Karpas-422 (cell line): Measurements from ENCODE around the gene SLC49A4. TPM values are rescaled to one million over a fixed set of nuclear protein-coding genes. Genes with fewer than 3 reads are reported as not detected.
A peak's percentile ranks its signal among the peaks of the same experiment; 100 is the strongest.

Experiments
- DNase-seq: peaks from one replicate; pipeline ENCODE4 v3.0.0-alpha.2; 2015
- H2AFZ ChIP-seq: fragments of 200-600 bp; sonication (generic); 2 replicates; pipeline ENCODE4 v1.6.1; 2014; ENCODE audit warnings: antibody characterized with exemption, low read length, mixed read lengths
- H3K27ac ChIP-seq: fragments of 200-600 bp; sonication (generic); 2 replicates; pipeline ENCODE4 v1.5.1; 2014; ENCODE audit warnings: mild to moderate bottlenecking, low read length, moderate library complexity
- H3K27me3 ChIP-seq: fragments of 200-600 bp; sonication (generic); 2 replicates; pipeline ENCODE4 v1.6.1; 2014; ENCODE audit warnings: low read length, mixed read lengths
- H3K36me3 ChIP-seq: fragments of 200-600 bp; sonication (generic); 2 replicates; pipeline ENCODE4 v1.6.1; 2014; ENCODE audit warnings: low read length, mixed read lengths; ENCODE audit not compliant: insufficient read depth
- H3K4me1 ChIP-seq: fragments of 200-600 bp; sonication (generic); 2 replicates; pipeline ENCODE4 v1.6.1; 2014; ENCODE audit warnings: mild to moderate bottlenecking, low read length, mixed read lengths
- H3K4me2 ChIP-seq: fragments of 200-600 bp; sonication (generic); 2 replicates; pipeline ENCODE4 v1.6.1; 2014; ENCODE audit warnings: low read length, low read depth, mild to moderate bottlenecking; ENCODE audit not compliant: poor library complexity, severe bottlenecking
- H3K4me3 ChIP-seq: fragments of 200-600 bp; sonication (generic); 2 replicates; pipeline ENCODE4 v1.5.1; 2014; ENCODE audit warnings: mild to moderate bottlenecking, antibody characterized with exemption, low read length, mixed read lengths
- H3K79me2 ChIP-seq: fragments of 200-600 bp; sonication (generic); 2 replicates; pipeline ENCODE4 v1.6.1; 2014; ENCODE audit warnings: mild to moderate bottlenecking, low read length, mixed read lengths
- H3K9ac ChIP-seq: fragments of 200-600 bp; sonication (generic); 2 replicates; pipeline ENCODE4 v1.6.0; 2014; ENCODE audit warnings: low read length
- H3K9me2 ChIP-seq: fragments of 200-600 bp; sonication (generic), shearing (Covaris generic); replicated peaks from 2 replicates; pipeline ENCODE4 v1.6.0; 2014; ENCODE audit warnings: mild to moderate bottlenecking, low read length, moderate library complexity; ENCODE audit not compliant: insufficient read depth
- H3K9me3 ChIP-seq: fragments of 300-700, 200-600 bp; sonication (generic); 2 replicates; pipeline ENCODE4 v1.6.1; 2014; ENCODE audit warnings: low read length, mixed read lengths
- H4K20me1 ChIP-seq: fragments of 200-600 bp; sonication (generic); 2 replicates; pipeline ENCODE4 v1.6.1; 2014; ENCODE audit warnings: mild to moderate bottlenecking, antibody characterized with exemption, low read length, low read depth; ENCODE audit not compliant: insufficient read depth
- total RNA-seq: library from RNA; depleted of rRNA; stranded (reverse); fragments of >200 nt; shearing (Covaris generic); gene quantifications from 2 replicates; pipeline ENCODE4 v1.2.3, GENCODE V29; 2014; ENCODE audit warnings: low replicate concordance

Gene SLC49A4
- total RNA-seq, 1 experiment from 2014 or later = 6.4 TPM

GRCh38 chr3:122760453-122761271 is 34.2 kb upstream of the SLC49A4 start:
- Histone ChIP-seq H3K36me3 (peaks cover under 1% of the 10 kb centered on the region; the same call in 1 of the 2 replicates), H3K4me1 (no peaks in the 10 kb centered on the region), H2AFZ (no peak overlapping the region), H4K20me1 (no peaks in the 10 kb centered on the region), H3K79me2 (no peaks in the 10 kb centered on the region; the same call in 1 of the 2 replicates), H3K9me2 (no peaks in the 10 kb centered on the region), H3K9me3 (no peaks in the 10 kb centered on the region), H3K4me2 (no peak overlapping the region), H3K9ac (no peak overlapping the region), H3K4me3 (no peak overlapping the region), H3K27me3 (no peaks in the 10 kb centered on the region), H3K27ac (no peak overlapping the region)
- DNase-seq = no peak

GRCh38 chr3:122766430-122766829 is 28.4 kb upstream of the SLC49A4 start:
- H2AFZ ChIP-seq = no peak overlapping the region
- peaks cover 3% of the 10 kb centered on the region; the same call in 1 of the 2 replicates for H3K36me3 ChIP-seq
- no peaks in the 10 kb centered on the region for H3K9me3 ChIP-seq
- H3K79me2 ChIP-seq = no peaks in the 10 kb centered on the region; the same call in 1 of the 2 replicates
- H3K27me3 ChIP-seq = no peaks in the 10 kb centered on the region
- no peak for DNase-seq
- H3K9me2 ChIP-seq = no peaks in the 10 kb centered on the region
- no peaks in the 10 kb centered on the region for H4K20me1 ChIP-seq
- no peak overlapping the region for H3K27ac ChIP-seq
- H3K4me1 ChIP-seq = no peaks in the 10 kb centered on the region
- H3K9ac ChIP-seq = no peak overlapping the region
- H3K4me2 ChIP-seq = no peak overlapping the region
- H3K4me3 ChIP-seq = no peak overlapping the region

GRCh38 chr3:122767540-122768372 is 27.1 kb upstream of the SLC49A4 start:
- Histone ChIP-seq H3K4me3 (no peak overlapping the region), H3K27ac (no peak overlapping the region), H2AFZ (no peak overlapping the region), H3K9me3 (no peaks in the 10 kb centered on the region), H4K20me1 (no peaks in the 10 kb centered on the region), H3K9me2 (no peaks in the 10 kb centered on the region), H3K79me2 (peaks cover under 1% of the 10 kb centered on the region; the same call in 1 of the 2 replicates), H3K9ac (no peak overlapping the region), H3K4me2 (no peak overlapping the region), H3K4me1 (0 out of 2 replicates have a peak, but pooled peaks cover 5% of the 10 kb centered on the region), H3K27me3 (no peaks in the 10 kb centered on the region), H3K36me3 (peaks cover 3% of the 10 kb centered on the region; the same call in 1 of the 2 replicates)
- DNase-seq = no peak

GRCh38 chr3:122770521-122771202 is 24.2 kb upstream of the SLC49A4 start:
- H3K4me1 ChIP-seq = peaks cover 19% of the 10 kb centered on the region
- no peaks in the 10 kb centered on the region for H3K27me3 ChIP-seq
- H3K9me2 ChIP-seq = no peaks in the 10 kb centered on the region
- H3K9ac ChIP-seq = no peak overlapping the region
- no peak for DNase-seq
- no peak overlapping the region for H3K27ac ChIP-seq
- H3K9me3 ChIP-seq = no peaks in the 10 kb centered on the region
- peaks cover 14% of the 10 kb centered on the region; the same call in 1 of the 2 replicates for H3K79me2 ChIP-seq
- no peak overlapping the region for H2AFZ ChIP-seq
- H4K20me1 ChIP-seq = no peaks in the 10 kb centered on the region
- H3K36me3 ChIP-seq = peaks cover 3% of the 10 kb centered on the region; the same call in 1 of the 2 replicates
- no peak overlapping the region for H3K4me2 ChIP-seq
- no peak overlapping the region for H3K4me3 ChIP-seq

DNA sequence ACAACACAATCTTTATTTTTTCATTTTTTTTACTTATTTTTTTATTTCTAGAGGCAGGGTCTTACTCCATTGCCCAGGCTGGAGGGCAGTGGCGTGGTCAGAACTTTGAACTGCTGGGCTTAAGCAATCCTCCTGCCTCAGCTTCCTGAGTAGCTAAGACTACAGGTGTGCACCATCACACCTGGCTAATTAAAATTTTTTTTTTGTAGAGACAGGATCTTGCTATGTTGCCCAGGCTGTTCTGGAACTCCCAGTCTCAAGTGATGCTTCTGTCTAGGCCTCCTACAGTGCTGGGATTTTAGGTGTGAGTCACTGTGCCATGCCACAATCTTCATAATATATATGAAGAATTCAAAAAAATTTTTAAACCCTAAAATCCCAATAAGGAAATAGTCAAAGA is 22.0 kb upstream of the SLC49A4 start:
- H3K27ac ChIP-seq = no peak overlapping the region
- H3K27me3 ChIP-seq = no peaks in the 10 kb centered on the region
- peaks cover 4% of the 10 kb centered on the region; the same call in 1 of the 2 replicates for H3K36me3 ChIP-seq
- H3K4me3 ChIP-seq = no peak overlapping the region
- H3K79me2 ChIP-seq = peaks cover 15% of the 10 kb centered on the region; the same call in 1 of the 2 replicates
- peaks cover 22% of the 10 kb centered on the region for H3K4me1 ChIP-seq
- no peak overlapping the region for H3K4me2 ChIP-seq
- H3K9ac ChIP-seq = no peak overlapping the region
- no peak for DNase-seq
- no peaks in the 10 kb centered on the region for H3K9me3 ChIP-seq
- no peaks in the 10 kb centered on the region for H3K9me2 ChIP-seq
- H2AFZ ChIP-seq = no peak overlapping the region
- H4K20me1 ChIP-seq = no peaks in the 10 kb centered on the region

DNA sequence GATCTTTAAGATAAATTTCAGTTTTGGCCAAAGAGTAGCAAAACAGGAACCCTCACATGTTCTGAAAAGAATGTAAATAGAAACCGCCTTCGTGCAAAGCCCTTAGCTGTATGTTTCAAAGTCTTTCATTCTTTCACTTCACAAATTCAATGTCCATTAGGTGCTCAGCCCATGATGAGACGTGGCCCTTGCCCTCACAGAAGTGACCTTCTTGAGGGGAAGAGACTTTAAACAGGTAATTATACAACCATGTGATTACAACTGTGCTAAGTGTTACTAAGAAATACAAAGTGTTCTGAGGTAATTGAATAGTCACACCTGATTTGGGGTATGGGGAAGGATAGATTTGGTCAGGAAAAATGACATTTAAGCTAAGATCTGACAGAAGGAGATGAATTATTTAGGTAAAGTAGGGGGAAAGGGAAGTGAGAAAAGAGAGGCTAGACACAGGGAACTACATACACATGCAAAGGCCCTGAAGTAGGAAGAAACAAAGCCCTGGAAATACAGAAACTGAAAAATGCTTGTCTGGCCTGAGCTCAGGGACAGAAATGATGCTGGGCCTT is 20.8 kb upstream of the SLC49A4 start:
- Histone ChIP-seq H3K4me3 (no peak overlapping the region), H2AFZ (no peak overlapping the region), H3K36me3 (peaks cover 4% of the 10 kb centered on the region; the same call in 1 of the 2 replicates), H3K9ac (peak overlapping the region; percentile 40; the same call in 1 of the 2 replicates), H3K9me2 (no peaks in the 10 kb centered on the region), H3K4me1 (peaks cover 22% of the 10 kb centered on the region), H3K27me3 (no peaks in the 10 kb centered on the region), H3K79me2 (peaks cover 15% of the 10 kb centered on the region; the same call in 1 of the 2 replicates), H4K20me1 (no peaks in the 10 kb centered on the region), H3K4me2 (peak overlapping the region; percentile 42), H3K9me3 (no peaks in the 10 kb centered on the region), H3K27ac (peak overlapping the region; percentile 76)
- peak; percentile 69 for DNase-seq

DNA sequence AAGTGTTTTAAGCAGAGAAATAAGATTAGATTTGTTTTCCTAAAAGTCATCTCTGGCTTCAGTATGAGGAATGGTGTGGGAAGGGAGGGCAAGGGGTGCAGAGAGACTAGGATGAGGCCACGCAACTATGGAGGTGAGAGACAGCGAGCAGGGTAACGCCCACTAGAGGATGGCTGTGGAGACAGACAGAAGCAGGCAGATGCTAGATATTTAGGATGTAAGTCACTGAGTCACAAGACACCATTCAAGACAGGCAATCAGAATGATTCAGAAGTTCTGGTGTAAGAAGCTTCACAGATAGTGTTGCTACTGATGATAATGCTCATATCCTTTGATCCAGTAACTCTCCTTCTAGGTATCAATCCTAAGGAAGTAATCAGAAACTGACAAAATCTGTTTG is 20.3 kb upstream of the SLC49A4 start:
- Histone ChIP-seq H3K79me2 (peaks cover 15% of the 10 kb centered on the region; the same call in 1 of the 2 replicates), H3K4me3 (no peak overlapping the region), H3K9me2 (no peaks in the 10 kb centered on the region), H3K36me3 (peaks cover 4% of the 10 kb centered on the region; the same call in 1 of the 2 replicates), H4K20me1 (no peaks in the 10 kb centered on the region), H3K27ac (peak overlapping the region; percentile 76), H3K4me1 (peaks cover 22% of the 10 kb centered on the region), H2AFZ (no peak overlapping the region), H3K27me3 (no peaks in the 10 kb centered on the region), H3K9ac (peak overlapping the region; percentile 40; the same call in 1 of the 2 replicates), H3K4me2 (peak overlapping the region; percentile 42), H3K9me3 (no peaks in the 10 kb centered on the region)
- DNase-seq = no peak
